A549 (cell line): ENCODE measurements around the gene TTC34. TPM values are rescaled to one million over a fixed set of nuclear protein-coding genes. Genes with fewer than 3 reads are reported as not detected.

Experiments
- ATAC-seq, 2 experiments: fragments of 200-7000 bp in 1 of 2; fragments of >200 bp in 1 of 2; cut with Nextera tagmentation in 1 of 2; cut with Tn5 transposase in 1 of 2; 3 replicates each; pipeline versions ENCODE4 v1.8.0 to v1.9.1; 2018 to 2020; ENCODE audit warnings: mild to moderate bottlenecking in 1 of 2, moderate library complexity in 1 of 2
- CTCF ChIA-PET: fragments of 300-600 bp; sonication (Branson Sonifier 250); formaldehyde crosslinking; extraction: SDS; loops from one replicate; lab custom pipeline; 2021; ENCODE audit warnings: antibody characterized with exemption, inconsistent platforms; lab: Yijun Ruan, JAX
- POLR2A ChIA-PET: fragments of 350-600 bp; formaldehyde crosslinking; extraction: SDS; loops from one replicate; lab custom pipeline; 2021; ENCODE audit warnings: antibody characterized with exemption, inconsistent platforms; lab: Yijun Ruan, JAX
- DNase-seq, 2 experiments: peaks; one replicate each; pipeline versions ENCODE4 v3.0.0 to v3.0.0-alpha.2; 2011 to 2016; ENCODE audit warnings: low read depth in 1 of 2, low spot score in 1 of 2
- FAIRE-seq: peaks from 2 replicates; lab custom pipeline; 2011; peaks lifted over from hg19 to GRCh38; lab: Jason Lieb, UNC
- H3K27ac ChIP-seq, 2 experiments: fragments of >200 bp; sonication (Bioruptor Twin); formaldehyde crosslinking; 3 replicates each; pipeline ENCODE4 v1.5.1; 2016 to 2017
- H3K4me1 ChIP-seq: fragments of >200 bp; sonication (Bioruptor Twin); formaldehyde crosslinking; 3 replicates; pipeline ENCODE4 v1.6.1; 2016
- H3K4me2 ChIP-seq: fragments of >200 bp; sonication (Bioruptor Twin); formaldehyde crosslinking; 3 replicates; pipeline ENCODE4 v1.6.1; 2016
- H3K4me3 ChIP-seq: fragments of >200 bp; sonication (Bioruptor Twin); formaldehyde crosslinking; 3 replicates; pipeline ENCODE4 v1.5.1; 2016
- H3K9me3 ChIP-seq: fragments of >200 bp; sonication (Bioruptor Twin); formaldehyde crosslinking; 3 replicates; pipeline ENCODE4 v1.6.1; 2016
- ATOH8 ChIP-seq: fragments of 250-450 bp; sonication (Bioruptor Pico); IDR thresholded peaks from 2 replicates; pipeline ENCODE4 v1.5.0; 2020; ENCODE audit warnings: low read depth, mild to moderate bottlenecking, moderate library complexity
- CBX2 ChIP-seq: fragments of 200-600 bp; sonication (generic); IDR thresholded peaks from 2 replicates; pipeline ENCODE4 v1.6.1; 2016; ENCODE audit warnings: low read depth, mild to moderate bottlenecking, borderline replicate concordance
- FOSB ChIP-seq: fragments of 250-450 bp; sonication (Bioruptor Pico); IDR thresholded peaks from 2 replicates; pipeline ENCODE4 v1.5.0; 2020; ENCODE audit warnings: mild to moderate bottlenecking, moderate library complexity
- FOSL2 ChIP-seq, 2 experiments: fragments of 450-650 bp in 1 of 2; fragments of >200 bp in 1 of 2; sonication (Bioruptor Twin) in 1 of 2; formaldehyde crosslinking; IDR thresholded peaks; 2 replicates each; pipeline versions ENCODE4 v1.5.0 to v1.6.1; 2016 to 2020; ENCODE audit warnings: mild to moderate bottlenecking in 1 of 2, moderate library complexity in 1 of 2
- GATA3 ChIP-seq: IDR thresholded peaks from 2 replicates; pipeline ENCODE4 v1.6.1; 2012; ENCODE audit warnings: borderline replicate concordance
- HEYL ChIP-seq: fragments of 250-450 bp; sonication (Bioruptor Pico); IDR thresholded peaks from 2 replicates; pipeline ENCODE4 v1.8.0; 2021; ENCODE audit warnings: mild to moderate bottlenecking, moderate library complexity
- JUNB ChIP-seq: fragments of >200 bp; sonication (Bioruptor Twin); formaldehyde crosslinking; IDR thresholded peaks from 2 replicates; pipeline ENCODE4 v1.6.1; 2016
- KDM1A ChIP-seq: fragments of 200-600 bp; sonication (generic); IDR thresholded peaks from 2 replicates; pipeline ENCODE4 v1.6.1; 2016; ENCODE audit warnings: low read depth, mild to moderate bottlenecking
- KDM5A ChIP-seq: fragments of 200-600 bp; sonication (generic); IDR thresholded peaks from 2 replicates; pipeline ENCODE4 v1.6.1; 2016; ENCODE audit warnings: antibody characterized with exemption, mild to moderate bottlenecking
- MAZ ChIP-seq: fragments of 150-350 bp; IDR thresholded peaks from 2 replicates; pipeline ENCODE4 v1.6.1; 2014; ENCODE audit warnings: antibody characterized with exemption, low read depth, low read length, borderline replicate concordance
- MYC ChIP-seq: IDR thresholded peaks from 2 replicates; pipeline ENCODE4 v1.6.1; 2012; ENCODE audit warnings: mild to moderate bottlenecking, inconsistent platforms, low read length, improper control_type of control experiment, borderline replicate concordance
- NFE2L2 ChIP-seq: fragments of 150-350 bp; conservative IDR thresholded peaks from 2 replicates; pipeline ENCODE4 v1.6.1; 2014; ENCODE audit warnings: low read length
- NR3C1 ChIP-seq: fragments of >200 bp; sonication (Bioruptor Twin); formaldehyde crosslinking; IDR thresholded peaks from 3 replicates; pipeline ENCODE4 v1.6.1; 2017
- PBX3 ChIP-seq: IDR thresholded peaks from 2 replicates; pipeline ENCODE4 v1.6.1; 2012
- POLR2A ChIP-seq: IDR thresholded peaks from 2 replicates; pipeline ENCODE4 v1.6.1; 2012; ENCODE audit warnings: mild to moderate bottlenecking, low read length
- POLR2AphosphoS2 ChIP-seq: conservative IDR thresholded peaks from 2 replicates; pipeline ENCODE4 v1.6.1; 2012; ENCODE audit warnings: low read length, improper control_type of control experiment, inconsistent platforms
- RNF2 ChIP-seq: fragments of 200-600 bp; sonication (generic); IDR thresholded peaks from 2 replicates; pipeline ENCODE4 v1.6.1; 2016; ENCODE audit warnings: low read depth, mild to moderate bottlenecking, antibody characterized with exemption, moderate library complexity, borderline replicate concordance
- SMC3 ChIP-seq: fragments of >200 bp; sonication (Bioruptor Twin); formaldehyde crosslinking; IDR thresholded peaks from 3 replicates; pipeline ENCODE4 v1.6.1; 2018; ENCODE audit warnings: inconsistent platforms
- SREBF2 ChIP-seq: fragments of 450-650 bp; IDR thresholded peaks from 2 replicates; pipeline ENCODE4 v1.6.1; 2014; ENCODE audit warnings: mild to moderate bottlenecking, moderate library complexity
- TP53 ChIP-seq: fragments of 250-450 bp; sonication (Bioruptor Pico); IDR thresholded peaks from 2 replicates; pipeline ENCODE4 v1.5.0; 2021; ENCODE audit warnings: mild to moderate bottlenecking, moderate library complexity
- ZFP36 ChIP-seq: fragments of 450-650 bp; IDR thresholded peaks from 2 replicates; pipeline ENCODE4 v1.6.1; 2014; ENCODE audit warnings: borderline replicate concordance; ENCODE audit not compliant: partially characterized antibody
- ZNF302 ChIP-seq: fragments of 250-450 bp; sonication (Bioruptor Pico); IDR thresholded peaks from 2 replicates; pipeline ENCODE4 v1.9.0; 2021; ENCODE audit warnings: inconsistent platforms, mild to moderate bottlenecking, moderate library complexity
- WGBS: methylation state at CpG from one replicate; pipeline ENCODE4 v1.1.6; 2017; ENCODE audit errors: missing lambda C conversion rate; 5-methylcytosine and 5-hydroxymethylcytosine counted together
- polyA plus RNA-seq, 4 experiments: library from polyadenylated mRNA; depleted of rRNA in 3 of 4; stranded (reverse); fragments of >200 nt; fragmentation: RNase III in 1 of 4; extraction: RNeasy Plus Mini Kit Qiagen cat#74134 plus additional on column Dnase treatment in 1 of 4; gene quantifications; 2 replicates in 3 of 4; 3 replicates in 1 of 4; pipeline ENCODE4 v1.2.3, GENCODE V29; 2011 to 2017
- TF ChIP-seq, protein P1 (sequence below): fragments of 450-650 bp; IDR thresholded peaks from 2 replicates; pipeline ENCODE4 v1.6.1; 2014; ENCODE audit warnings: antibody characterized with exemption

Gene TTC34
- polyA plus RNA-seq, 2 of the 4 experiments (the other 2 are of a cell fraction) = 0.04 to 0.05 TPM

- FAIRE-seq (no peak), ATAC-seq (no peak), DNase-seq (no peak)
- WGBS = 82% methylated on average over 10 of the region's 34 CpGs
- no peaks in the 10 kb centered on the region for H3K9me3 ChIP-seq
- POLR2A ChIA-PET = no interaction called here
- H3K4me2 ChIP-seq = no peak overlapping the region
- CTCF ChIA-PET = no interaction called here
- H3K4me1 ChIP-seq = no peaks in the 10 kb centered on the region
- H3K27ac ChIP-seq = no peak overlapping the region
- TF ChIP-seq, protein P1, sequence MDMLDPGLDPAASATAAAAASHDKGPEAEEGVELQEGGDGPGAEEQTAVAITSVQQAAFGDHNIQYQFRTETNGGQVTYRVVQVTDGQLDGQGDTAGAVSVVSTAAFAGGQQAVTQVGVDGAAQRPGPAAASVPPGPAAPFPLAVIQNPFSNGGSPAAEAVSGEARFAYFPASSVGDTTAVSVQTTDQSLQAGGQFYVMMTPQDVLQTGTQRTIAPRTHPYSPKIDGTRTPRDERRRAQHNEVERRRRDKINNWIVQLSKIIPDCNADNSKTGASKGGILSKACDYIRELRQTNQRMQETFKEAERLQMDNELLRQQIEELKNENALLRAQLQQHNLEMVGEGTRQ = no peak
- no peak for TF ChIP-seq FOSL2 (IDR thresholded peaks at IDR 0.05)
- no peak for TF ChIP-seq FOSL2 (CRISPR knock-in tag; IDR thresholded peaks at IDR 0.05)
- TF ChIP-seq GATA3 = no peak
- TF ChIP-seq NFE2L2 = no peak
- no peak for TF ChIP-seq MAZ
- no peak for TF ChIP-seq PBX3
- no peak for TF ChIP-seq POLR2AphosphoS2
- no peak for TF ChIP-seq FOSB (CRISPR knock-in tag)
- no peak for TF ChIP-seq NR3C1
- no peak for TF ChIP-seq ZNF302 (CRISPR knock-in tag)
- TF ChIP-seq MYC = no peak
- TF ChIP-seq ATOH8 (CRISPR knock-in tag) = no peak
- TF ChIP-seq TP53 = no peak
- no peak for TF ChIP-seq CBX2
- TF ChIP-seq ZFP36 = no peak
- no peak for TF ChIP-seq KDM1A
- no peak for TF ChIP-seq RNF2
- no peak for TF ChIP-seq POLR2A
- TF ChIP-seq, all 56 proteins: peak for 0
- no peak overlapping the region for H3K4me3 ChIP-seq
These were observed 7.5 kb upstream of the TTC34 start for GRCh38 chr1:2808831-2809605.

GRCh38 chr1:2808386-2808705 is 6.9 kb upstream of the TTC34 start:
- no CpG with 5 or more reads among the region's 10 CpGs for WGBS
- POLR2A ChIA-PET = no interaction called here
- no peak overlapping the region for H3K4me3 ChIP-seq
- no peak overlapping the region for H3K4me2 ChIP-seq
- no peak for TF ChIP-seq FOSL2 (IDR thresholded peaks at IDR 0.05)
- no peak for TF ChIP-seq FOSL2 (CRISPR knock-in tag; IDR thresholded peaks at IDR 0.05)
- TF ChIP-seq HEYL (CRISPR knock-in tag) = no peak
- TF ChIP-seq SMC3 = no peak
- no peak for TF ChIP-seq KDM5A
- TF ChIP-seq SREBF2 = no peak
- TF ChIP-seq, all 56 proteins: peak for 0
- Histone ChIP-seq H3K27ac (no peak overlapping the region), H3K9me3 (no peaks in the 10 kb centered on the region), H3K4me1 (no peaks in the 10 kb centered on the region)
- no peak for DNase-seq
- CTCF ChIA-PET = no interaction called here
- no peak for ATAC-seq
- no peak for FAIRE-seq

- H3K27ac ChIP-seq = no peak overlapping the region
- H3K9me3 ChIP-seq = no peaks in the 10 kb centered on the region
- ChIA-PET CTCF (no interaction called here), POLR2A (no interaction called here)
- H3K4me1 ChIP-seq = no peaks in the 10 kb centered on the region
- no peak for ATAC-seq
- no peak for DNase-seq
- WGBS = 37% methylated on average over 18 of the region's 30 CpGs
- no peak overlapping the region for H3K4me2 ChIP-seq
- no peak for FAIRE-seq
- H3K4me3 ChIP-seq = no peak overlapping the region
- TF ChIP-seq FOSB (CRISPR knock-in tag) (no peak), JUNB (no peak)
- TF ChIP-seq, all 56 proteins: peak for 0
These were observed 6.3 kb upstream of the TTC34 start for GRCh38 chr1:2807678-2808385.
